Activated naive CD4-positive, alpha-beta T cell treated with anti-CD3 and anti-CD28 coated beads for 36 hours (primary cell): ENCODE data around the gene SPRN. TPM values are rescaled to one million over a fixed set of nuclear protein-coding genes. Genes with fewer than 3 reads are reported as not detected.
"Not testable (repeated sequence)": the region's sequence is repeated elsewhere in the genome, so short reads cannot be mapped to it uniquely, and the experiment has no call there.

Experiments
- CTCF ChIA-PET: fragments of 350-600 bp; sonication (Branson Sonifier 250); formaldehyde crosslinking; loops from one replicate; lab custom pipeline; 2021; ENCODE audit warnings: antibody characterized with exemption; lab: Charles Lee
- DNase-seq: peaks from one replicate; pipeline ENCODE4 v3.0.0-alpha.2; 2020
- H3K27ac Mint-ChIP-seq: one replicate; pipeline ENCODE4 v1.8.0; 2021; ENCODE audit warnings: mild to moderate bottlenecking, mixed read lengths
- H3K27me3 Mint-ChIP-seq: one replicate; pipeline ENCODE4 v1.8.0; 2021; ENCODE audit warnings: low read depth, mixed read lengths
- H3K36me3 Mint-ChIP-seq: one replicate; pipeline ENCODE4 v1.8.0; 2021; ENCODE audit warnings: low read depth, mixed read lengths
- H3K4me1 Mint-ChIP-seq: one replicate; pipeline ENCODE4 v1.8.0; 2021; ENCODE audit warnings: low read depth, mixed read lengths
- H3K4me3 Mint-ChIP-seq: one replicate; pipeline ENCODE4 v1.8.0; 2021; ENCODE audit warnings: mild to moderate bottlenecking, moderate library complexity, mixed read lengths
- H3K9me3 Mint-ChIP-seq: one replicate; pipeline ENCODE4 v1.8.0; 2021; ENCODE audit warnings: mixed read lengths
- intact Hi-C: fragments of 100-400 bp; cut with micrococcal nuclease; formaldehyde crosslinking; loops from one replicate; pipeline ENCODE4 v1.15.1; 2023
- total RNA-seq, 2 experiments: library from RNA; stranded (reverse); gene quantifications; one replicate each; pipeline ENCODE4 v1.2.3, GENCODE V29; 2021

Gene SPRN
- total RNA-seq, 2 experiments from 2014 or later, result not detected

DNA sequence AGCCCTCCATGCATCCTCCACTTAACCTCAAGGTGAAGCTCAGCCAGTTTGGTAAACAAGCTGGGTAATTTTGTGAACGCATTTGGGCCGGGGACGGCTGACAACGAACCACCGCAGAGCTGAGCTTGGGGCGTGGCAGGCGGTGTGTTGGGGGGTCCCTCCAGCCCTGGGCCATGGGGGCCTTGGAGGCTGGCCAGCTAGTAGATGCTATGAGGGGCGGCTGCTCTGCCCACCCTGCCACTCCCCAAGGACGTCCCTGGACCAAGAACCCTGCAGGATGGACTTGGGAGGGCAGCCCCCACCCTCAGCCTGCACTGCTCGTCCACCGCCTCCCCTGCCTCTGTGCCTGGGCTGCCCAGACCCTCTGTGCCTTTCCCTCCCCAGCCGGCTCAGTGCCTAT, 17.4 kb upstream of the SPRN start:
- Mint-ChIP-seq H3K36me3 (peaks cover 6% of the 10 kb centered on the region), H3K27ac (no peak overlapping the region), H3K27me3 (peaks cover 2% of the 10 kb centered on the region), H3K4me3 (no peak overlapping the region), H3K9me3 (peaks cover 9% of the 10 kb centered on the region), H3K4me1 (peaks cover 7% of the 10 kb centered on the region)
- DNase-seq, result no peak
- CTCF ChIA-PET, result no interaction called here
- intact Hi-C loops, result no loop called here

DNA sequence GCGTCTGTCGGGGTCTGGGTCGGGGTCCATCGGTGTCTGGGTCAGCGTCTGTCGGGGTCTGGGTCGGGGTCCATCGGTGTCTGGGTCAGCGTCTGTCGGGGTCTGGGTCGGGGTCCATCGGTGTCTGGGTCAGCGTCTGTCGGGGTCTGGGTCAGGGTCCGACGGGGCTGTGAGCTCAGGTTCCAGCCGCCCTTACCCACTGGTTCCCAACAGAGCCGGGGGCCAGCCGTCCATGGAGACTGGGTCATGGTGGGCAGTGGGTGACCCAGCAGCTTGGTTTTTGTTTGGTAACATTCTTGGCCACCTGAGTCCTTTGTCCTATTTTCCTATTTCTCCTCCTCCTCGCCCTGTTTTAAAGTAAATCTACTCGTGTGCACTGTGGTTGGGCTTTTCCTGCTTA, 16.9 kb upstream of the SPRN start:
- not testable (repeated sequence) for H3K27ac Mint-ChIP-seq

GRCh38 chr10:133440633-133441285, 16.3 kb upstream of the SPRN start:
- DNase-seq, result no peak
- intact Hi-C loops, result no loop called here
- Mint-ChIP-seq H3K27ac (no peak overlapping the region), H3K9me3 (peaks cover 6% of the 10 kb centered on the region), H3K36me3 (peaks cover 4% of the 10 kb centered on the region), H3K27me3 (peaks cover 6% of the 10 kb centered on the region), H3K4me1 (peaks cover 7% of the 10 kb centered on the region), H3K4me3 (no peak overlapping the region)
- CTCF ChIA-PET, result interaction anchor here (0.9 kb wide), 1 partner anchor 112 kb away, joined by 3 read pairs; no protein-coding TSS in a partner anchor

More for the DNA sequence above, 16.9 kb upstream of the SPRN start:
- H3K36me3 Mint-ChIP-seq, DNase-seq, H3K27me3 Mint-ChIP-seq, CTCF ChIA-PET, H3K9me3 Mint-ChIP-seq, H3K4me3 Mint-ChIP-seq, intact Hi-C loops, H3K4me1 Mint-ChIP-seq: not testable (repeated sequence)

DNA sequence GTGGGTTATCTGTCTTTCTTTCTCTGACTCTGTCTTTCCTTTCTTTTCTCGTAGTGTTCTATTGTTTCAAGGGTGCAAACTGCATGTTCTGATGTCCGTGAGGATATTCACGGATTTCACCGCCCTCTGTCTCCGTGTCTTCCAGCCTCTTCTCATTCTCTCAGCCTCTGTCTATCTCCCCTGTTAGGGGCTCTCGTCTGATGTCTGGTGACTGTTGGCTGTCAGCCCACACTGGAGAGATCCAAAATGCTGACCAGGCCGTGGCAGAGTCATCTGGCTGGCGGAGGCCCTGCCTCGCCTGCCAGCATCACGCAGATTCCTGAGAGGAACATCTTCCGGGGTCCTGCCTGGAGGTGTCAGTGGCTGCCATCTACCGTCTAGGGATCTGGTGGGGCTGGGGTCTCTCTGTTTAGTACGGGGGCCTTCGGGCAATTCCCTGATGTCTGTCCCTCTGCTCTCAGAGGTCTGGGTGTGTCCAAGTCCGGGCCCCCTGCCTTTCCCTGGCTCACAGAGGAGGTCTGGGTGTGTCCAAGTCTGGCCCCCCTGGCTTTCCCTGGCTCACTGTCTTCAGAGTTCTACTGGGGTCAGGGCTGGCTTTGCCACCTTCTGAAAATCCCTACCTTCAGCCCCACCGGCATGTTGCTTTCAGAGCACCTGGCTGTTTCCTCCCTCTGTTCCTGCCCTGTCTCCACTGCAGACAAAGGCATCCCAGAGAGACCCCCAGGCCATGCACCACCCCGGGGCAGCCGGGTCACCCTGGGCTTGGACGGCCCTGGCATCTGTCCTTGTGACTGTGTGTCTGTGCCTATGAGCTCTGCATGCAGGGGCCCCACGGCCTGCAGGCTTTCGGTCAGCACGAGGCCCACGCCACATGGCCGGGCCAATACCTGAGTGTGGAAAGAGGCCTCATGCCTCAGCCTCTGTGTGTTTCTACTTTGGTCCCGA, 15.4 kb upstream of the SPRN start:
- intact Hi-C loops, result loop anchor here (2.0 kb wide), 1 partner anchor 57 kb away; no protein-coding TSS in a partner anchor
- Mint-ChIP-seq H3K4me1 (peaks cover 7% of the 10 kb centered on the region), H3K36me3 (no peaks in the 10 kb centered on the region), H3K27ac (no peak overlapping the region), H3K27me3 (peaks cover 6% of the 10 kb centered on the region), H3K9me3 (no peaks in the 10 kb centered on the region), H3K4me3 (no peak overlapping the region)
- no peak for DNase-seq
- CTCF ChIA-PET, result interaction anchor here (0.8 to 2.8 kb wide), 10 partner anchors 13 to 181 kb away, joined by 3 to 16 read pairs (median 3); partner anchors contain the start of gene SCART1

DNA sequence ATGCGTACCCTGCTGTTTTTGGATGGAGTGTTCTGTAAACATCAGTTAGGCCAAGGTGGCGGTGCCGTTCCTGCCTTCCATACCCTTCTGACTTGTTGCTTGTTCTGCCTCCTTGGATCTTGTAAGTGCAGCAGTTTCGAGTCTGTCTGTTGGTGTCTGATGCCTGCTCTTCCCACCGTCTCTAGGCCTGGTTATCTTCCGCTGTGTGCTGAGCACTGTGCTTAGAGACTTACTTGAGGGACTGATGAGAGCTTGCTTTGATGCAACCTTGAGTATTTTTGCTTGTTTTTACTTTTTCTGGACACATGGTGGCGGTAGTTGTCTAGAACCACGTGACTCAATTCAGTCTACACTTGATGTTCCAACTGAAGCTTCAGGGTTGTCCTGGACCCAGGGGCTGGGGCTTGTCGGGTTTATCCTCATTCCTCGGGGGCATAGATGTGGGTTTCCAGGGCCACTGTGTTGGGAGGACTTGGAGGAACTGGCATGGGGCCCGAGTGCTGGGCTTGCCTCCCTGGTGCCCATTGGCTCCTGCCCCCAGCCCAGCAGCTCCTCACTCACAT, 14.4 kb upstream of the SPRN start:
- Mint-ChIP-seq H3K27ac (no peak overlapping the region), H3K9me3 (no peaks in the 10 kb centered on the region), H3K4me3 (no peak overlapping the region)

GRCh38 chr10:133432789-133433188, 8.4 kb upstream of the SPRN start:
- H3K4me3 Mint-ChIP-seq, CTCF ChIA-PET, H3K9me3 Mint-ChIP-seq, H3K27ac Mint-ChIP-seq, H3K36me3 Mint-ChIP-seq, intact Hi-C loops, H3K4me1 Mint-ChIP-seq, DNase-seq, H3K27me3 Mint-ChIP-seq: not testable (repeated sequence)

More for the DNA sequence above, 14.4 kb upstream of the SPRN start:
- CTCF ChIA-PET, result interaction anchor here (0.8 to 2.8 kb wide), 11 partner anchors 12 to 182 kb away, joined by 3 to 16 read pairs (median 4); partner anchors contain the start of gene SCART1
- Mint-ChIP-seq H3K27me3 (peaks cover 6% of the 10 kb centered on the region), H3K4me1 (peaks cover 7% of the 10 kb centered on the region), H3K36me3 (no peaks in the 10 kb centered on the region)
- intact Hi-C loops, result loop anchor here (2.0 kb wide), 1 partner anchor 58 kb away; no protein-coding TSS in a partner anchor
- DNase-seq, result no peak

DNA sequence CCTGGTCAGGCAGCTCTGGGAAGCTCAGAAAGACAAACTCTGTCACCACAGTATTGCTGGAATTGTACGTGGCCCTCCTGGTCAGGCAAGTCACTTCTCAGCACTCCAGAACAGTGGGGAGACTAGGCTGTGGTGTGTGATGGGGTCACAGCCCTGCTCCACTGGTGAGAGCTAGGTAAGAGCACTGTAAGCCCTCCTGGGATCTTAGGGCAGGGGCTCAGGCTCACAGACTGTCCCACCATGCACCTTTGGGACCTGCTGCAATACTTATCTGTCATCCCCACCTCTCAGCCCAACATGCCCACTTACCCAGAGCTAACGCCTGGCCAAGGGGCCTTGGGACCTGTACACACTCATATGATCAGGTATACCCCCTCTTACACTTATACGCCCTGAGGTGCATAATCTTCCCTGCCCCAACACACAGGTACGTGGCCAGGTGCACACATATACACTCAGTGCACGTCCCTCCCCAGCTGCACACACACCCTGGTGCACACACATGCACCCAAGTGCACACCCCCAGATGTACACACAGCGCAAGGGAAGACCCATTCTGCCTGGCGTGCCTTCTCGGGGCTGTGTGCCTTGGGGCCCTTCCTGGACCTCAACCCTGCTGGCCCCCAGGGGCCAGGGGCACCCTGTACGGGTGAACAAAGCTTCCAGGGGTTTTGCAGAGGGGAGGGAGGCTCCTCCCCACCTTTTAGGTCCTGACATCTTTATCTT, 7.6 kb upstream of the SPRN start:
- H3K9me3 Mint-ChIP-seq, H3K27me3 Mint-ChIP-seq, H3K4me1 Mint-ChIP-seq, H3K27ac Mint-ChIP-seq, H3K4me3 Mint-ChIP-seq, DNase-seq, H3K36me3 Mint-ChIP-seq, intact Hi-C loops, CTCF ChIA-PET: not testable (repeated sequence)

GRCh38 chr10:133429571-133429970, 5.1 kb upstream of the SPRN start:
- H3K9me3 Mint-ChIP-seq, H3K27ac Mint-ChIP-seq, H3K27me3 Mint-ChIP-seq, H3K4me1 Mint-ChIP-seq, H3K4me3 Mint-ChIP-seq, CTCF ChIA-PET, DNase-seq, H3K36me3 Mint-ChIP-seq: not testable (repeated sequence)
- intact Hi-C loops, result loop anchor here (5.0 kb wide), 1 partner anchor 143 kb away; no protein-coding TSS in a partner anchor

DNA sequence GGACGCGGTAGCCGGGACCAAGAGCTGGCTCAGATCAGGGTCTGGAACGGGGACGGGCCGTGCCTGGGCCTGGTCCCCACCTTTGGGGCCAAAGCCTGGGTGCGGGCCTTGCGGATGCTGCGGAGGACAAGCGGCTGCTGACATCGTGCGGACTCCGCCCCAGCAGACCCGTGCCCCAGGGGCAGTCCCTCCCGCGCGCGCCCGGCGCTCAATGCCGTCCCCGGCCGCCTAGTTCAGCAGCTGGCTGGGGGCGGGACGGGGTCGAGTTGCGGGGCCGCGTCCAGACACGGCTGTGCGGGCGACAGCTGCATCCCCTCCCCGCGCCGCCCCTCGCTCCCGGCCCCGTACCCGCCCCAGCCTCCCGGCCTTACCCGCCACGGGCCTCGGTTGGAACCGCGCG, 323 bp downstream of the SPRN start:
- H3K4me3 Mint-ChIP-seq, intact Hi-C loops: not testable (repeated sequence)

DNA sequence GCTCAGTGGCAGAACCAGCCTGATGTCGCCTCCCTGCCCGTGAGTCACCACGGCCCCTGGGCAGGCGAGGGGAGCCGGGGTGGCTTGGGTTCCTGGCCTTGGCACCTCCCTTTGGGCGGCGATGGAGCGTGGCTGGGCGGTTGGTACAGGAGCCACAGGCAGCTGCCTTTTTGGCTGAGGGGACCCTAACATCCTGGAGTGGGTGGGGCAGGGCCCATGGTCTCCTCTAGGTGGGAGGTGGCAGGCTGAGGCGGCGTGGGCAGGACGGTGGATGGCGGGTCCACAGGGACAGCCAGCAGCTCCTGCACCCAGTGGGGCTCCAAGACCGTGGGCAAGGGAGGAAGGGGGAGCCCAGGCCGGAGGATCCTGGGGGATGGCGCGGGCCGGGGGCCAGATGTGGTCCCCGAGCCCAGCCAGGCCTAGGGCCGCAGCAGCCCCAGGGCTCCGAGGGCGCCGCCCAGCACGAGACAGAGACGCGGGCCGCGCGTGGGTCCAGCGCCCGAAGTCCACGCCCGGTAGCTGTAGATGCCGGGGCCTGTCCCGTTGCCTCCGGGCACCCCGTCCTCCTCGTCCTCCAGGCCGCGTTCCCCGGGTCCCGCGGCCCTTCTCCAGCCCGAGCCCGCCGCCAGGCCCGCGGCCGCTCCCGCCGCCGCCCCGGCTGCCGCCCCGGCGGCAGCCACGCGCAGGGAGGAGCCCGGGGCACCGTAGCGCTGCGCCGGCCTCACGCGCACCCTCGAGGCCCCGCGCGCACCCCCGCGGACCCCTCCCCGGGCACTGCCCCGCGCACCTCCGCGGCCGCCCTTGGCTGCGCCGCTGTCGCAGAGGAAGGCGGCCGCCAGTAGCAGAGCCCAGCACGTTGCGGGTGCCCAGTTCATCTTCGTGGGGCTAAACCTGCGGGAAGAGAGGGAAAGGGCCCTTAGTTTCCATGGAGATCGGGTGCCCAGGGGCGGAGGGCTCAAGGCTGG, 1.3 kb downstream of the SPRN start:
- DNase-seq, result no peak
- CTCF ChIA-PET, result no interaction called here
- Mint-ChIP-seq H3K27me3 (no peaks in the 10 kb centered on the region), H3K9me3 (no peaks in the 10 kb centered on the region), H3K36me3 (peaks cover 8% of the 10 kb centered on the region), H3K4me3 (peak overlapping the region; percentile 41), H3K27ac (no peak overlapping the region), H3K4me1 (peaks cover 2% of the 10 kb centered on the region)
- intact Hi-C loops, result no loop called here

More for the DNA sequence above, 323 bp downstream of the SPRN start:
- CTCF ChIA-PET, H3K27ac Mint-ChIP-seq, DNase-seq, H3K4me1 Mint-ChIP-seq, H3K9me3 Mint-ChIP-seq, H3K27me3 Mint-ChIP-seq, H3K36me3 Mint-ChIP-seq: not testable (repeated sequence)

GRCh38 chr10:133422223-133422806, 2.1 kb downstream of the SPRN start:
- H3K4me3 Mint-ChIP-seq, result no peak overlapping the region
- CTCF ChIA-PET, result interaction anchor here (0.7 to 1.0 kb wide), 3 partner anchors 10 to 93 kb away, joined by 3 to 5 read pairs (median 4); no protein-coding TSS in a partner anchor
- no peaks in the 10 kb centered on the region for H3K27me3 Mint-ChIP-seq
- H3K4me1 Mint-ChIP-seq, result peaks cover 2% of the 10 kb centered on the region
- no peak for DNase-seq
- no peaks in the 10 kb centered on the region for H3K9me3 Mint-ChIP-seq
- intact Hi-C loops, result no loop called here
- no peak overlapping the region for H3K27ac Mint-ChIP-seq
- peaks cover 8% of the 10 kb centered on the region for H3K36me3 Mint-ChIP-seq
